ENCODE measurements around the gene CCDC158.
"Not testable (repeated sequence)": the region's sequence is repeated elsewhere in the genome, so short reads cannot be mapped to it uniquely, and the experiment has no call there.

CCDC158 gene

GRCh38 chr4:76435528-76436319 lies 14.8 kb upstream of the CCDC158 start:
- no peak for TF ChIP-seq CTCF (IDR thresholded peaks at IDR 0.05; ENCODE audit: control extremely low read depth, extremely low read depth, low read depth, missing control alignments)
- CTCF ChIA-PET = interaction anchor here (0.8 to 8.8 kb wide), 8 partner anchors 8 to 767 kb away, joined by 3 to 153 read pairs (median 3); no protein-coding TSS in a partner anchor
- POLR2A ChIA-PET = no interaction called here
- no peak for DNase-seq (ENCODE audit: extremely low spot score)

GRCh38 chr4:76434901-76435527 lies 14.1 kb upstream of the CCDC158 start, which contains the start of gene SHROOM3:
SHROOM3 (plus strand) TSS chr4:76435229; CDS start chr4:76436053, 824 bp downstream.
- ChIA-PET POLR2A (interaction anchor here (0.6 kb wide), 1 partner anchor 137 kb away, joined by 3 read pairs; no protein-coding TSS in a partner anchor), CTCF (interaction anchor here (0.8 to 8.8 kb wide), 7 partner anchors 9 to 768 kb away, joined by 3 to 153 read pairs (median 3); no protein-coding TSS in a partner anchor)

GRCh38 chr4:76430519-76431388 lies 9.8 kb upstream of the CCDC158 start:
- DNase-seq (ENCODE audit: extremely low spot score) = peak; percentile 42
- CTCF ChIA-PET = interaction anchor here (0.6 to 8.8 kb wide), 25 partner anchors 8 to 1002 kb away, joined by 3 to 153 read pairs (median 4); no protein-coding TSS in a partner anchor
- peak; percentile 69 for TF ChIP-seq CTCF (IDR thresholded peaks at IDR 0.05; ENCODE audit: control extremely low read depth, extremely low read depth, low read depth, missing control alignments)
- POLR2A ChIA-PET = no interaction called here

More at GRCh38 chr4:76434901-76435527, 14.1 kb upstream of the CCDC158 start, which contains the start of gene SHROOM3:
- no peak for TF ChIP-seq CTCF (IDR thresholded peaks at IDR 0.05; ENCODE audit: control extremely low read depth, extremely low read depth, low read depth, missing control alignments)
- no peak for DNase-seq (ENCODE audit: extremely low spot score)

GRCh38 chr4:76429636-76430035 lies 8.7 kb upstream of the CCDC158 start:
- DNase-seq (ENCODE audit: extremely low spot score) = no peak
- ChIA-PET CTCF (interaction anchor here (1.1 to 8.8 kb wide), 8 partner anchors 11 to 331 kb away, joined by 3 to 153 read pairs (median 5); no protein-coding TSS in a partner anchor), POLR2A (no interaction called here)
- no peak for TF ChIP-seq CTCF (IDR thresholded peaks at IDR 0.05; ENCODE audit: control extremely low read depth, extremely low read depth, low read depth, missing control alignments)

GRCh38 chr4:76426272-76426671 lies 5.3 kb upstream of the CCDC158 start:
- DNase-seq (ENCODE audit: extremely low spot score) = no peak
- POLR2A ChIA-PET = no interaction called here
- CTCF ChIA-PET = no interaction called here
- TF ChIP-seq CTCF (IDR thresholded peaks at IDR 0.05; ENCODE audit: control extremely low read depth, extremely low read depth, low read depth, missing control alignments) = no peak

- DNase-seq (ENCODE audit: extremely low spot score); POLR2A ChIA-PET: not testable (repeated sequence)
- CTCF ChIA-PET = interaction anchor here (0.9 kb wide), 1 partner anchor 9 kb away, joined by 4 read pairs; no protein-coding TSS in a partner anchor
Measured at GRCh38 chr4:76423159-76423558, 2.2 kb upstream of the CCDC158 start.
